GM23248 (cell line): Measurements from ENCODE around the gene MAGEA9B.
"Not testable (repeated sequence)": the region's sequence is repeated elsewhere in the genome, so short reads cannot be mapped to it uniquely, and the experiment has no call there.

Experiments used
- EZH2 ChIP-seq: fragments of 200-600 bp; sonication (generic); IDR thresholded peaks from 2 replicates; pipeline ENCODE4 v1.6.1; 2018; ENCODE audit warnings: antibody characterized with exemption, mild to moderate bottlenecking; ENCODE audit not compliant: insufficient read depth, poor library complexity, severe bottlenecking
- EZH2phosphoT487 ChIP-seq: fragments of 200-600 bp; sonication (generic); IDR thresholded peaks from 2 replicates; pipeline ENCODE4 v1.6.1; 2018; ENCODE audit warnings: antibody characterized with exemption, moderate library complexity, mild to moderate bottlenecking, low read depth; ENCODE audit not compliant: insufficient read depth

GRCh38 chrX:149585631-149586030 is 1.6 kb downstream of the MAGEA9B start:
- TF ChIP-seq EZH2, EZH2phosphoT487: not testable (repeated sequence)
